IPS-11a (cell line): Measurements from ENCODE around the gene ZNF487.
A peak's percentile ranks its signal among the peaks of the same experiment; 100 is the strongest.
"Not testable (repeated sequence)": the region's sequence is repeated elsewhere in the genome, so short reads cannot be mapped to it uniquely, and the experiment has no call there.

Source experiments
- H3K4me3 ChIP-seq: one replicate; pipeline ENCODE4 v1.5.1; 2013; ENCODE audit warnings: low read depth, low read length, control low read depth

The ZNF487 gene

GRCh38 chr10:43436291-43437140 lies at the start of gene ZNF487:
Gene ZNF487 (plus strand): TSS chr10:43437111. CDS start chr10:43475814, 38,703 bp downstream.
- peak within 1 kb of the TSS; percentile 77 for H3K4me3 ChIP-seq

GRCh38 chr10:43387678-43388032 lies 49.3 kb upstream of the ZNF487 start:
- H3K4me3 ChIP-seq, result no peak overlapping the region

DNA sequence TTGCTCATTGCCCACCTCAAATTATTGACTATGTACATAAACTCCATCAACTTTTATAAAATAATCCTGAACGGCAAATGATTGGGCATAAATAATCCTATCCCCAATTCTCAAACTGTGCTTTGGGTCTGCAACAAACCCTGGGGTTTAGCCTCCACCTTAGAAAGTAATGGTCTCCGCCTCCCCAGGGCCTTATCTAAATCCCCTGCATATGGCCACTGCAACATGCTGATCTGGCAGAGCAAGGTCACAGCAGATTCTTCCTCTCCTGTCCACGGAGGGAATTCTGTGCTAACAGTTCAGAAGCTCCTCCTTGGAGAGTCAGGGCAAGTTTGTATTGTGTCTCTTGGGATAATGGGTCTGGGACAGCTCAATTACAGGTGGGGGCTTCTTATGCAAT lies 47.0 kb upstream of the ZNF487 start:
- H3K4me3 ChIP-seq, result no peak overlapping the region

DNA sequence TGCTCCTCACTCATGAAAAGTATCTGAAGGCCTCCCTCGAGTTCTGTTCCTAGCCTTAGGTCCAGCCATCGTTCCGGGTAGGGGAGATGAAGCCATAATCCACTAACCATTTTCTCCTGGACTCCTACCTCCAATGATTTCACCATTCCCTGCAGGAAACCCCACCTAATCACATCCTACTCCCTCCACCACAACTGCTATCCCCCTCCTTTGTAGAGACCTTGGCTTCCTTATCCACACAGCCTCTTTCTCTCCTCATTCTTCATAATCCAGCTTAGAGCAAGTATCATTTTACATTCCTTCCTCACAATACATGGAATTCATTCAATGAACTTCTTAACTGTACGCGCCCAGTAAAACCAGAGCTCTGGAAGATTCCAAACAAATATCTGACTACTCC lies 46.6 kb upstream of the ZNF487 start:
- no peak overlapping the region for H3K4me3 ChIP-seq

DNA sequence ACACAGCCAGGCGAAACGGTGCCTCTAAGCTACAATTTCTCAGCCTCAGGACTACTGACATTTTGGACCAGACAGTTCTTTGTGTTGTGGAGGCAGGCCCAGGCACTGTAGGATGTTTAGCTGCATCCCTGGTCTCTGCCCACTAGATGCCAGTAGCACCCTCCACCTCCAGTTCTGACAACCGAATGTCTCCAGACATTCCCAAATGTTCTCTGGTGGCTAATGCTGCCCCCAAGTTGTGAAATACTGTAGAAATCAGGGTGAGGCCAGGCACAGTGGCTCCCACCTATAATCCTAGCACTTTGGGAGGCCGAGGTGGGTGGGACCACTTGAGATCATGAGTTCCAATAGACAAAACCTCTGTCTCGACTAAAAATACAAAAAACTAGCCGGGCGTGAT lies 46.2 kb upstream of the ZNF487 start:
- no peak overlapping the region for H3K4me3 ChIP-seq

- H3K4me3 ChIP-seq, result no peak overlapping the region
Observed at GRCh38 chr10:43391496-43391895, 45.4 kb upstream of the ZNF487 start.

DNA sequence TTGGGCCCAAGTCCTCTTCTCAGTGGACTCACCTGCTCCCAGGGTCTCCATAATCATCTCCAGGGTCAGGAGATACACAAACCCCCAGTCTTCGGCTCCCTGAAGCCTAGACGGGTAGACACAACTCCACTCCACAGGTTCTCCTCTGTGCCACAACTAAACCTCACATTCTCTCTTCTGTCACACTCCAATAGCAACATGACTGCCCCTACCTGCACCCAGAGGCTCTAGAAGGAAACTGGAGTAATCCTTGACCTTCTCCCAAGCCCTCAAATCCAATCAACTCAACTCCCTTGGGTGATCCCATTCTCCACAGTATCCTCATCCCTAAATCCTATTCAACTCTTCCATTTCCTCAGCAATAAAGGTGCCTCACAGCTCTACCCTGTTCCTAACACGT lies 44.2 kb upstream of the ZNF487 start:
- no peak overlapping the region for H3K4me3 ChIP-seq

DNA sequence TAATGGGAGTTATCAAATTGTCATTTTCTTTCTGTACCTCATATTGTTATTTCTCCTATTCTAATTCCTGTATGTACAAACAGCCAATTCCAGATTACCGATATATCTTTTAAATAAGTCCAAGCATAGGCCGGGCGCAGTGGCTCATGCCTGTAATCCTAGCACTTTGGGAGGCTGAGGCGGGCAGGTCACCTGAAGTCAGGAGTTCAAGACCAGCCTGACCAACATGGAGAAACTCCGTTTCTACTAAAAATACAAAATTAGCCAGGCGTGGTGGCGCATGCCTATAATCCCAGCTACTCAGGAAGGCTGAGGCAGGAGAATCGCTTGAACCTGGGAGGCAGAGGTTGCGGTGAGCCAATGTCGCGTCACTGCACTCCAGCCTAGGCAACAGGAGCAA lies 43.7 kb upstream of the ZNF487 start:
- H3K4me3 ChIP-seq, result not testable (repeated sequence)

GRCh38 chr10:43393606-43394360 lies 43.1 kb upstream of the ZNF487 start:
- no peak overlapping the region for H3K4me3 ChIP-seq

- peak overlapping the region; percentile 85 for H3K4me3 ChIP-seq
Observed at GRCh38 chr10:43394868-43395267, 42.0 kb upstream of the ZNF487 start.

DNA sequence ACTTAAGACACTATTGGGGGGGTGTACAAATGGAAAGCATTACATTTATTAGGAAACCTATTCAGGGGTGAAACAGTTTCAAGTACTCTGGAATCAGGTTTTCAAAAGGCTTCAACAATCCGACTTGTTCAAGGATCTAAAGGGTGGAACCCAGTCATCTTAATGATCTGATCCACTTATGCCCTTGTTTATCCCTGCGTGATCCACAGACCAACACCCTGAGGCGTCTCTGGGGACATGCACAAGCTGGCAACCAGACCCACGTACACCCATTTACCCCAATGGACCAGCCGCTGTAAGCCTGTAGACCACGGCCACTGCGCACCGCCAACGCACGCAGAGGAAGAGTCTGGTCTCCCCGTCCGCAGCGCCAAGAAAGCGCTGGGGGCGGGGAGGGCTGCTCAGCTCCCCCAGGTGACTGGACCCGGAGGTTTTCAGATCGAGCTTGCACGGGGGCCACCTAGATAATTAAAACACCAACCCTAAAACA lies 41.3 kb upstream of the ZNF487 start:
- peak overlapping the region; percentile 85 for H3K4me3 ChIP-seq

GRCh38 chr10:43396061-43396927 lies 40.6 kb upstream of the ZNF487 start:
- H3K4me3 ChIP-seq, result peak overlapping the region; percentile 85

- peak overlapping the region; percentile 37 for H3K4me3 ChIP-seq
Observed at GRCh38 chr10:43396928-43397624, 39.8 kb upstream of the ZNF487 start.

DNA sequence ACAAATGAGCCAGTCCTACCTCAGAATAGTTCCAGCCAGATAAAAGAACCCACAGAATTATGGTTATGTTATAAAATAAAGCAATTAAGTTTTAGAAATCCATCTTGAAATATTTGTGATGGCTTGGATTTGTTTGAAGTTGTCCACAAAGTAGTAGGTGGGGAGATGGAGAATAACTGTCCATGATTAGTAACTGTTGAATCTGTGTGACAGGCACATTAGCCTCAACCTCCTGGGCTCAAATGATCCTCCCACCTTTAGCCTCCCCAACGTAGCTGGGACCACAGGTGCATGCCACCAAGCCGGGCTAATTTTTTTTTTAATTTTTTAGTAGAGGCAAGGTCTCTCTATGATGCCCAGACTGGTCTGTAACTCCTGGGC lies 38.0 kb upstream of the ZNF487 start:
- H3K4me3 ChIP-seq, result no peak overlapping the region

- no peak overlapping the region for H3K4me3 ChIP-seq
Observed at GRCh38 chr10:43399320-43400310, 37.3 kb upstream of the ZNF487 start.

- H3K4me3 ChIP-seq, result no peak overlapping the region
Observed at GRCh38 chr10:43401627-43402026, 35.3 kb upstream of the ZNF487 start.

DNA sequence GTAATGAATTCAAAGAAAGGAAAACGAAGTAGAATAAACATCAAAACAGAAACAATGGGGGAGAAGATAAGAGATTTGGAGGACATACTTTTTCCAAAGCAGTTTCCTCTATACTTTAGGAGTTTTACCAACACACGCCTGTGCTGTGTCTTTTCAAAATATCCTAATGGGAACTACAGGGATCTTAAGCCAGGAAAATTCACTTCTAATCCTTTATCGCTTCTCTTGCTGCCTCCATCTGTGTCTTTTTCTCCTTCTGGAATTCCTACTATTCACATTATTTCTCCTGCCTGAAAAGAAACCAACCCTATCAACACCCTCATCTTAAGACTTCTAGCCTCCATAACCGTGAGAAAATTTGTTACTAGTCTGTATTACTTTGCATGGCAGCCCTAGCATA lies 34.7 kb upstream of the ZNF487 start:
- no peak overlapping the region for H3K4me3 ChIP-seq

GRCh38 chr10:43402880-43403452 lies 33.9 kb upstream of the ZNF487 start:
- no peak overlapping the region for H3K4me3 ChIP-seq
